ENCODE results near the gene BICD1.

BICD1 gene

GRCh38 chr12:32083489-32083888, 23.2 kb upstream of the BICD1 start:
- ChIA-PET POLR2A (interaction anchor here (0.6 kb wide), 1 partner anchor 290 kb away, joined by 3 read pairs; no protein-coding TSS in a partner anchor), CTCF (interaction anchor here (1.5 to 1.9 kb wide), 2 partner anchors 23 to 229 kb away, joined by 5 read pairs; no protein-coding TSS in a partner anchor)
- no peak for DNase-seq (ENCODE audit: low read depth, low spot score)
- TF ChIP-seq CTCF (IDR thresholded peaks at IDR 0.05; ENCODE audit: insufficient read depth, low read length, missing control alignments), result no peak
- H3K4me3 ChIP-seq (ENCODE audit: low read depth, low read length), result no peak overlapping the region

DNA sequence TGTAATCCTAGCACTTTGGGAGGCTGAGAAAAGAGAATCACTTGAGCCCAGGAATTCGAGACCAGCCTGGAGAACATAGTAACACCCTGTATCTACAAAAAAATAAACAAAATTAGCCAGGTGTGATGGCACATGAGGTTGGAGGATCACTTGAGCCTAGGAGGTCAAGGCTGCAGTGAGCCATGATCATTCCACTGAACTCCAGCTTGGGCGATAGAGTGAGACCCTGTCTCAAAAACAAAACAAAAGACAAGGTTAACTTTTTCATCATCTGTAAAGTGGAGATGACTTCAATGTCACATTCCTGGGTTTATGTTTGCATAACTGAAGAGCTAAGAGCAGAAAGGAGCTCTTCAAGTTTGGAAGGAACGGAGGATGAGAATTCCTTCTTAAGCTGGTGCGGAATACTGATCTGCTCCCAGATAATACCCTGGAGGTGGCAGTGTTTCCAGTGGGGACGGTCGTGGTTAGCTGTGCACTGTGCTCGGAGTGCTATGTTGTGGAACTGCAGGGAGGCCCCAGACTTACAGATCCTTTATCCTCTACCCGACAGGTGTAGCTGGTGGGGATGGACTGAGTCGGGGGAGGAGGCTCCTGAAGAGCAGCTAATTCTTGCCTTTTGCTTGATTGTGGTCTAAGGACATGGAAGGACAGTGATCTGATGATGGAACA, 22.5 kb upstream of the BICD1 start:
- CTCF ChIA-PET, result interaction anchor here (1.1 to 1.9 kb wide), 5 partner anchors 9 to 228 kb away, joined by 3 to 5 read pairs (median 5); no protein-coding TSS in a partner anchor
- POLR2A ChIA-PET, result interaction anchor here (0.6 kb wide), 1 partner anchor 289 kb away, joined by 3 read pairs; no protein-coding TSS in a partner anchor

DNA sequence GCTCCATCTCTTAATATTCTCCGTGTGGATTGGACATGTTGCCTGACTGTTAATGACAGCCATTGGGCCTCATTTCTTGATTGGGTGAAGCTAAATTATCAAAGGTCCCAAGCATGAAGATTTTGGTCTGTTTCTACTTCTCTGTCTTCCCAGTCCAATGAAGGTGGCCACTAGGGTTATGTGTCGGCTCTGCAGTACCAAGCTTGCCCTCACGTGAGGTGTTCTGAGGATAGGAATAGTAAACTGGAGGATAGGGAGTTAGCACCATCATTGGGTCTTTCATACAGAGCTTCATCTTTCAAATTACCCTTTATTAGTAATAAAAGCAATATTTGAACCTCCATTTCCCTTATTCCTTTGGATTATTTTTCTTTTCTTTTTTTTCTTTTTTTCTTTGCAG, 21.9 kb upstream of the BICD1 start:
- no peak for TF ChIP-seq CTCF (IDR thresholded peaks at IDR 0.05; ENCODE audit: insufficient read depth, low read length, missing control alignments)
- no peak overlapping the region for H3K4me3 ChIP-seq (ENCODE audit: low read depth, low read length)
- POLR2A ChIA-PET, result no interaction called here
- no peak for DNase-seq (ENCODE audit: low read depth, low spot score)
- CTCF ChIA-PET, result interaction anchor here (0.6 to 1.9 kb wide), 6 partner anchors 9 to 228 kb away, joined by 3 to 5 read pairs (median 4); no protein-coding TSS in a partner anchor

More for the DNA sequence above, 22.5 kb upstream of the BICD1 start:
- no peak for TF ChIP-seq CTCF (IDR thresholded peaks at IDR 0.05; ENCODE audit: insufficient read depth, low read length, missing control alignments)
- H3K4me3 ChIP-seq (ENCODE audit: low read depth, low read length), result no peak overlapping the region
- no peak for DNase-seq (ENCODE audit: low read depth, low spot score)

DNA sequence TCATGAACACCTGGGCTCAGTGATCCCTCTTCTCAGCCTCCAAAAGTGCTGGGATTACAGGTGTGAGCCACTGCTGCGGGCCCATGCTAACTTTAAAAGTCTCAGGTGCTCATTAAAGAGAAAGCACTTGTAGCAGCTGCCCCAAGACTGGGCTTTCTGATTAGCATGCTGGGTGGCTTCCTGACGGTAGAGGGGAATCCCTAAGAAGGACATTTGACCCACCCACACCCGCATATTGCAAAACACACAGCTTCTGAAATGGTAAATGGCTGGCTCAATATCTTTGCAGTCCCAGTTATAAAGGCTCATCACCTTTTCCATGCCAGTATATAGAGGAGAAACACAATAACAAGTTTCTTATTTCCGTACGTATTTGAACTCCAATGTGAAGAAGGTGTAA, 19.3 kb upstream of the BICD1 start:
- no peak for TF ChIP-seq CTCF (IDR thresholded peaks at IDR 0.05; ENCODE audit: insufficient read depth, low read length, missing control alignments)
- ChIA-PET CTCF (no interaction called here), POLR2A (no interaction called here)
- DNase-seq (ENCODE audit: low read depth, low spot score), result no peak
- H3K4me3 ChIP-seq (ENCODE audit: low read depth, low read length), result no peak overlapping the region

- no peak overlapping the region for H3K4me3 ChIP-seq (ENCODE audit: low read depth, low read length)
- no peak for DNase-seq (ENCODE audit: low read depth, low spot score)
- CTCF ChIA-PET, result interaction anchor here (1.4 to 1.6 kb wide), 2 partner anchors 28 to 223 kb away, joined by 4 to 5 read pairs; no protein-coding TSS in a partner anchor
- POLR2A ChIA-PET, result no interaction called here
- no peak for TF ChIP-seq CTCF (IDR thresholded peaks at IDR 0.05; ENCODE audit: insufficient read depth, low read length, missing control alignments)
Measured at GRCh38 chr12:32089156-32089555, 17.5 kb upstream of the BICD1 start.

- H3K4me3 ChIP-seq (ENCODE audit: low read depth, low read length), result no peak overlapping the region
- TF ChIP-seq CTCF (IDR thresholded peaks at IDR 0.05; ENCODE audit: insufficient read depth, low read length, missing control alignments), result no peak
- ChIA-PET CTCF (interaction anchor here (1.4 to 1.6 kb wide), 2 partner anchors 28 to 223 kb away, joined by 4 to 5 read pairs; no protein-coding TSS in a partner anchor), POLR2A (no interaction called here)
- DNase-seq (ENCODE audit: low read depth, low spot score), result no peak
Measured at GRCh38 chr12:32089586-32089985, 17.1 kb upstream of the BICD1 start.

Measured in AG04449 (cell line).